ELF-1 (cell line): ENCODE measurements around the gene AFF2.
"Not testable (repeated sequence)": the region's sequence is repeated elsewhere in the genome, so short reads cannot be mapped to it uniquely, and the experiment has no call there.

ENCODE experiments used
- DNase-seq: peaks from one replicate; pipeline ENCODE4 v3.0.0-alpha.2; 2016; ENCODE audit warnings: low read depth, low spot score

The AFF2 gene

GRCh38 chrX:148633218-148633908 is 132.9 kb downstream of the AFF2 start:
- no peak for DNase-seq

GRCh38 chrX:148634591-148634990 is 134.2 kb downstream of the AFF2 start:
- no peak for DNase-seq

DNA sequence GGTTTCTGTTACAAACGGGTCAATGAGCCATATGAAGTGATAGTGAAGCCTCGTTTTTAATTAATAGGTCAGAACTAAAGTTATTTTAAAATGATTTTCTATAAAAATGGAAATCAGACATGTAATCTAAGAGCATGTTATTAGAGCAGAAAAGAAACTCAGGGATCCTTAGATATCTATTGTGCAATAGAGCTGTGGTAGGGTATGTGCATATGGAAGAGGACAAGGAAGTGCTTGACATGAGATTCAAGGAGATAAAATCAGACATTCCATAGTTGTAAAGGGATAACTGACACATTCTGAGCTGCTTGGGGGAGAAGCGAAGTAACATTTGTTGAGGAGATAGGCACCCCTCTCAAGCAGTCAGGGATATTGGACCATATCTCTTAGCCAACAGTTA is 143.0 kb downstream of the AFF2 start:
- DNase-seq: no peak

GRCh38 chrX:148647651-148648050 is 147.2 kb downstream of the AFF2 start:
- DNase-seq: no peak

DNA sequence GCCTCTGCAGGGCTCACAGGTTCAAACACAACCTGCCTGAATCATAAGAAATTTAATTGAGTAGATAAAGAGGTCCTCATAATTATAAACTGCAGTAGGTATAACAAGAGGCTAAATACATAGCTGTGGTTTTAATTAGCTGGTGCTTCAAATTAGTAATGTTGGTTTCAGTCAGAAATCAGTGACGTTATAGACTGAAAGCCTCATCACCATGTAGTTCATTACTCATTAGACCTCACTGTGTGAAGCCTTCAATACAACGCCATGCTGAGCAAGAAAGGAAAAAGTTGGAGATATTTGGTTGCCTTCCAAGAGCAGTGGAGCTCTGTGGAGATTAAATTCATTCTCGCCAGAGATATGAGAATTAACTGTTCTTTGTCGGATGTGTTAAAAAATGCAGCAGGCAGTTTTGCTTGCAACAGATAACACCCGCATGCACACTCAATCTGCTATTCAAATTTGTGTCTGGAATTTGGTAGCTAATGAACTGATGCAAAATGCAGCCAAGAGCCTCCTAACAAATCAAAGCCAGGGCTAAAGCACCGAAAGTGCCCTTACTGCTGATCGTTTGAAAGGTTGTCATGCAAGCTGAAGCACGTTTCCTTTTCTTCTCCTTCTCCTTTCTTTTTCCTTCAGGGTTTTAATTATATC is 148.9 kb downstream of the AFF2 start:
- no peak for DNase-seq

DNA sequence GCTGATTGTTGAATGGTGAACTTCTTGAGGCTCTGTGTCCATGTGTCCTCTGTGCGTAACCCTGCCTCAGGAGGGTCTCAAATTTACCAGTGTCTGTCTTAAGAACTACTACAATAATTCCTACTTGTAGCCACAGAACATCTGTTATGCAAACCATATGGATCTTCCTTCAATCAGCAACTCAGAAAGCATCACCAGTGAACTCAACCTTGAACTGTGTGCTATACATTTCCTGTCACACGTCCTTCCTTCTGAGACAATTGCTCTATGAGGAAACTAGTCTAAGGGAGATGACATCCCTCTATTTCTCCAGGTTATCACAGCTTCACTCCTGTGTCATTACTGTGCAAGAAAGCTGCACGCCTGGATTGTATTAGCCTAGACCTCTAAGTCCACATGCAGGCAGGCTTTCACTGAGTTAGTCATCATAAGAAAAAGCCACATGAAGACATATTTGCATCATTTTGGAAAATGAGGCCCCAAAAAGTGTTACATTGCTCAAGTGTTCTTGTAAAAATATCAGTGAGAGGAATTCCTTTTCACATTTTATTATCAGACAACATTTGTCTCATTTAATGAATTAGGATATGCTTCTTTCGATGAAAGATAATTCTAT is 157.8 kb downstream of the AFF2 start:
- no peak for DNase-seq

DNA sequence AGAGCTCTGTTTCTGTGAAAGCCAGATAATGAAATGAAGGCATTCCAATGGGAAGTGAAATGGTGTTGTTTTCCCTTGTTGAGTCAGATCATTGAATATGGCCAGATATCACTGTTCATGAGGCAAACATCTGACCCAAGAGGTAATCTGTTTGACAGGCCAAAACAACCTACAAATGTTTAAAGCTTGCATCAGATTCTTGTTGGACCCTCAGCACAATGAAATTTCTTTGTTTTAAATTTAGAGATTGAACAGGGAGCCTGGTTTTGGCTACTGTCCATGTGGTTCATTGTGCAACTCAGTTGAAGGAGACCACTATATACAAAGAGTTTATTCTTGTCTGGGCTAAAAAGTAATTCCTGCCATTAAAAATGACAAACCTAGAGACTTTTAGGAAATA is 159.1 kb downstream of the AFF2 start:
- DNase-seq: no peak

GRCh38 chrX:148661035-148661434 is 160.6 kb downstream of the AFF2 start:
- no peak for DNase-seq

DNA sequence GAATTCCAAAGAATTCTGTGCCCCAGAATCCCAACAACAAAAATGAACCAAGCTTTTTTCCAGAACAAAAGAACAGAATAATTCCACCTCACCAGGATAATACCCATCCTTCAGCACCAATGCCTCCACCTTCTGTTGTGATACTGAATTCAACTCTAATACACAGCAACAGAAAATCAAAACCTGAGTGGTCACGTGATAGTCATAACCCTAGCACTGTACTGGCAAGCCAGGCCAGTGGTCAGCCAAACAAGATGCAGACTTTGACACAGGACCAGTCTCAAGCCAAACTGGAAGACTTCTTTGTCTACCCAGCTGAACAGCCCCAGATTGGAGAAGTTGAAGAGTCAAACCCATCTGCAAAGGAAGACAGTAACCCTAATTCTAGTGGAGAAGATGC is 161.6 kb downstream of the AFF2 start:
- no peak for DNase-seq

DNA sequence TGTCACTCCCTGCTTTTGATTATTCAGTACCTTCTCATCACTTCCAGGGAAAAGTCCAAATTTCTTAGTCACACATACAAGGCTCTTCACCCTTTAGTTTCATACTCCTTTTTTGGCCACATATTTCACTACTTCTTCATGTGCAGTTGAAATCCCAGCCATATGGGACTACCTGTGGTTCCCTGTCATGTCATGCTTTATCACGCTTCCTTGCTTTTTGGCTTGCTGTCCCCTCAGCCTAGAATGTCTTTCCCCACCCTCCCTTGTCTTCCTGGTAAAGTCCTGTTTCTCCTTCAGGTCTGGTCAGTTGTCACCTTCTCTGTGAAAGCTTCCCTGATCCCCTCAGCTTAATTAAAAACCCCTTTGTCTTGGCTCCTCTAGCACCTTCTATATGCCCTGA is 163.8 kb downstream of the AFF2 start:
- no peak for DNase-seq

- DNase-seq: no peak
Measured at GRCh38 chrX:148664995-148665394, 164.6 kb downstream of the AFF2 start.

DNA sequence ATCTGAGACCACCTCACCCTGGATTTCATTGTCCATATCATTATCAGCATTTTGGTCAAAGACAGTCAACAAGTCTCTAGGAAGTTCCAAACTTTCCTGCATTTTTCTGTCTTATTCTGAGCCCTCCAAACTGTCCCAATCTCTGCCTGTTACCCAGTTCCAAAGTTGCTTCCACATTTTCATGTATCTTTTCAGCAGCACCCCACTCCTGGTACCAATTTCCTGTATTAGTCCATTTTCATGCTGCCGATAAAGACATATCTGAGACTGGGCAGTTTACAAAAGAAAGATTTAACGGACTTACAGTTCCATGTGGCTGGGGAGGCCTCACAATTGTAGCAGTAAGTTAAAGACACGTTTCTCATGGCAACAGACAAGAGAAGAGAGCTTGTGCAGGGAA is 168.8 kb downstream of the AFF2 start:
- not testable (repeated sequence) for DNase-seq

DNA sequence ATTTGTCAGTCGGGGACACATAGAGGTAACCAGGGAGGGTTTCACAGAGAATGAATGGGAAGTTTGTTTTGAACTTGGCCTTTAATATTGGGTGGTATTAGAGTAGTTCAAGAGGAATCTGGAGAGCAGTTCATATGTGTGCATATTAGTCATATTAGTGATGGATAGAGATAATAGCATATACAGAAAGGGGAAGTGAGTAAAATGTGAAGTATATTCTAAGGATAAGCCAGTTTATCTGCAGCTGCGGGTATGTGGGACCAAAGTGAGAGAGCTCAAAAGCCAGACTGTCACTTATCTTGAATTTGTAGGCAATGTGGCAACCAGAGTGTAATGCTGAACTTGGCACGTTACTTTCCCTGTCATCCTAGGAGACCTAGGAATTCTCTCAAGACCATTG is 169.9 kb downstream of the AFF2 start:
- DNase-seq: no peak

- no peak for DNase-seq
Measured at GRCh38 chrX:148672517-148672916, 172.1 kb downstream of the AFF2 start.

DNA sequence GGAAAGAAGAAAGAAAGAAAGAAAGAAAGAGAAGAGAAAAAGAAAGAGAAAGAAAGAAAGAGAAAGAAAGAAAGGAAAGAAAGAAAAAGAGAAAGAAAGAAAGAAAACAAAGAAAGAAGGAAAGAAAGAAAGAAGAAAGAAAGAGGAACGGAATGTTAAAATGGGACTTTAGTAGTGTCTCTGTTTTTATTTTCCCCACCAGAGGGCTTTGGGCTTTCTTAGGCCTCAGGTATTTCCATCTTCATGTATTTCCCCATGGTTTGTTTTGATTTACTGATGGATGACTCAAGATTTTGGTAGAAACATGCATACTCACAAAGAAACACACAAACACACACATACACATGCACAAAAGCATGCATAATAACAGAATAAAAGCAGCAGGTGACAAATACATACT is 181.2 kb downstream of the AFF2 start:
- DNase-seq: no peak

- DNase-seq: no peak
Measured at GRCh38 chrX:148682206-148682605, 181.8 kb downstream of the AFF2 start.

DNA sequence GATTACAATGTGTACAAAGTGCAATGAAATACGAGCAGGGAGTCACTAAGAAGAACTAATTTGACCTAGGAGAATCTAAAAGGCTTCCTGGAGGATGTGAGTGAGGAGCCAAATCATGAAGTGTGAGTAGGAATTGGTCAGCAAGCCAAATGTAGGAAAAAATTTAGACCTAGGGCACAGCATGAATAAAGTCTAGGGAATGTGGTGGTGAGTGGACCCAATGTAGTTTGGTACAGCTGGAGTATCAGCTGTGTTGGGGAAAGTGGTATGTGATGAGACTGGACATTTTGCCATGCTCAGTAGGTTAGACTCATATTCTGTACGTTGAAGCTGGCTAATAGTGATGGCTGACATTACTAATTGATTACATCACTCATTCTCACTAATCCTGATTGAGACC is 191.0 kb downstream of the AFF2 start:
- DNase-seq: no peak

- no peak for DNase-seq
Measured at GRCh38 chrX:148695255-148695654, 194.8 kb downstream of the AFF2 start.

DNA sequence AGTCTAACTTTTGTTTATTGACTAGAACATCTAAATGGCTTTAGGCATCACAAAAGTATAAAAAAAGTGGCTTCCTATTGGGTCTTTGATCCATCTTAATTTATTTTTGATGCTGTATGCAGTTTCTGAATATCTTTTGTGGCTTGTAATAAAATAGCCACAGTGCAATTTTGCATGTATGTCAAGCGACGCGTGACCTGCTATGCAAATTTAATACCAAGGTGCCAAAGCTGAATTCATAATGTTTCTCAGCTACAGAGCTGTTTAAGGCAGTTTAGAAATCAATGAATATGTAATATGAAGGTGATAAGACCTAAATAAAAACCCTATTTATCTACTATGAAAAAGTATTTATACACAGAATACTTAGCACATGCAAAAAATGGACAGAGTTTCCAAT is 197.8 kb downstream of the AFF2 start:
- DNase-seq: no peak

GRCh38 chrX:148700021-148700420 is 199.6 kb downstream of the AFF2 start:
- no peak for DNase-seq

- no peak for DNase-seq
Measured at GRCh38 chrX:148713981-148714380, 213.6 kb downstream of the AFF2 start.

DNA sequence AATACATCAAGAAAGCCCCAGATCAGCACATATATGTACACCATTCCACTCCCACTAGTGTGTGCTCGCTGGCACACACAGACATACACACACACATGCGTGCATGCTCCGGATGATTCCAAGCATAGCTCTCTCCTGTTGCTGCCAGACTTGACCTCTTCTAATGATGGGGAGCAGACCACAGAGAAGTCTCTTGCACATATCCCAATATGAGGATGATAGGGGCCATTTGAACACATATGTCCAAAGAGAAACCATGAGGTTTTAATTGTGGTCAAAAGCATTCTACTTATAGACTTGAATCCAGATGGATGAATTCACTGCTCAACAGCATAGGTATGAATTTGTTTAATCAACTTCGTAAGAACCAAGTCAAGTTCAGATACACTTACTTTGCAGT is 214.9 kb downstream of the AFF2 start:
- no peak for DNase-seq

- DNase-seq: no peak
Measured at GRCh38 chrX:148722966-148723365, 222.5 kb downstream of the AFF2 start.
